A549 (cell line): ENCODE measurements around the gene ALAD. TPM values are rescaled to one million over a fixed set of nuclear protein-coding genes. Genes with fewer than 3 reads are reported as not detected.

Experiments
- ATAC-seq, 2 experiments: fragments of 200-7000 bp in 1 of 2; fragments of >200 bp in 1 of 2; cut with Nextera tagmentation in 1 of 2; cut with Tn5 transposase in 1 of 2; 3 replicates each; pipeline versions ENCODE4 v1.8.0 to v1.9.1; 2018 to 2020; ENCODE audit warnings: mild to moderate bottlenecking in 1 of 2, moderate library complexity in 1 of 2
- CTCF ChIA-PET: fragments of 300-600 bp; sonication (Branson Sonifier 250); formaldehyde crosslinking; extraction: SDS; loops from one replicate; lab custom pipeline; 2021; ENCODE audit warnings: antibody characterized with exemption, inconsistent platforms; lab: Yijun Ruan, JAX
- POLR2A ChIA-PET: fragments of 350-600 bp; formaldehyde crosslinking; extraction: SDS; loops from one replicate; lab custom pipeline; 2021; ENCODE audit warnings: antibody characterized with exemption, inconsistent platforms; lab: Yijun Ruan, JAX
- DNase-seq, 2 experiments: peaks; one replicate each; pipeline versions ENCODE4 v3.0.0 to v3.0.0-alpha.2; 2011 to 2016; ENCODE audit warnings: low read depth in 1 of 2, low spot score in 1 of 2
- FAIRE-seq: peaks from 2 replicates; lab custom pipeline; 2011; peaks lifted over from hg19 to GRCh38; lab: Jason Lieb, UNC
- H3K27ac ChIP-seq, 2 experiments: fragments of >200 bp; sonication (Bioruptor Twin); formaldehyde crosslinking; 3 replicates each; pipeline ENCODE4 v1.5.1; 2016 to 2017
- H3K4me1 ChIP-seq: fragments of >200 bp; sonication (Bioruptor Twin); formaldehyde crosslinking; 3 replicates; pipeline ENCODE4 v1.6.1; 2016
- H3K4me2 ChIP-seq: fragments of >200 bp; sonication (Bioruptor Twin); formaldehyde crosslinking; 3 replicates; pipeline ENCODE4 v1.6.1; 2016
- H3K4me3 ChIP-seq: fragments of >200 bp; sonication (Bioruptor Twin); formaldehyde crosslinking; 3 replicates; pipeline ENCODE4 v1.5.1; 2016
- H3K9me3 ChIP-seq: fragments of >200 bp; sonication (Bioruptor Twin); formaldehyde crosslinking; 3 replicates; pipeline ENCODE4 v1.6.1; 2016
- ZC3H11A ChIP-seq: fragments of 450-650 bp; IDR thresholded peaks from 2 replicates; pipeline ENCODE4 v1.6.1; 2014; ENCODE audit warnings: antibody characterized with exemption, mild to moderate bottlenecking
- ZFP36 ChIP-seq: fragments of 450-650 bp; IDR thresholded peaks from 2 replicates; pipeline ENCODE4 v1.6.1; 2014; ENCODE audit warnings: borderline replicate concordance; ENCODE audit not compliant: partially characterized antibody
- WGBS: methylation state at CpG from one replicate; pipeline ENCODE4 v1.1.6; 2017; ENCODE audit errors: missing lambda C conversion rate; 5-methylcytosine and 5-hydroxymethylcytosine counted together
- polyA plus RNA-seq, 4 experiments: library from polyadenylated mRNA; depleted of rRNA in 3 of 4; stranded (reverse); fragments of >200 nt; fragmentation: RNase III in 1 of 4; extraction: RNeasy Plus Mini Kit Qiagen cat#74134 plus additional on column Dnase treatment in 1 of 4; gene quantifications; 2 replicates in 3 of 4; 3 replicates in 1 of 4; pipeline ENCODE4 v1.2.3, GENCODE V29; 2011 to 2017

The ALAD gene
- polyA plus RNA-seq, 2 of the 4 experiments (the other 2 are of a cell fraction), result 5.7 to 18.5 TPM

DNA sequence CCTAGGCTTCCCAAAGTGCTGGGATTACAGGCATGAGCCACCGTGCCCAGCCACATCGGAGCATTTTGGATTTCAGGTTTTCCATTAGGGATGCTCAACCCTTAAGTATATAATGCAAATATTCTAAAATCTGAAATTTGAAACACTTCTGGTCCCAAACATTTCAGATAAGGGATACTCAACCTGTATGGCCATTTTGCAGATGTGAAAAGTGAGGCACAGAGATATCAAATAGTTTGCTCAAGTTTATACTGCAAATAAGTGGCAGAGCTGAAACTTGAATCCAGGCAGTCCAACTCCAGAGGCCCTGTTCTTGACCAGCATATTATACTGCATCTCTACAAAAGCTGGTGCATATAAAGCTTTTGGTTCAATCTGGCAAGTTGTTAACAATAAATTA lies 63.4 kb downstream of the ALAD start:
- ChIA-PET POLR2A (no interaction called here), CTCF (interaction anchor here (0.9 to 1.7 kb wide), 2 partner anchors 11 to 64 kb away, joined by 4 to 5 read pairs; no protein-coding TSS in a partner anchor)
- no peak overlapping the region for H3K4me3 ChIP-seq
- ATAC-seq (no peak), FAIRE-seq (no peak), DNase-seq (no peak)
- H3K9me3 ChIP-seq, result no peaks in the 10 kb centered on the region
- 0 out of 3 replicates have a peak, but pooled peaks cover 4% of the 10 kb centered on the region for H3K4me1 ChIP-seq
- WGBS, result 100% methylated on average over 2 of the region's 2 CpGs
- H3K4me2 ChIP-seq, result no peak overlapping the region
- H3K27ac ChIP-seq, result no peak overlapping the region
- TF ChIP-seq ZFP36 (no peak), ZC3H11A (no peak)

Other genes with a start within 250 kb of the ALAD start
- gene FKBP15, start 180.0 kb downstream of the ALAD start, polyA plus RNA-seq (2011; rRNA removed), result 26.0 and 26.8 TPM in 2 replicates
- gene FKBP15, start 180.0 kb downstream of the ALAD start, polyA plus RNA-seq (2017; fragmentation: RNase III; extraction: RNeasy Plus Mini Kit Qiagen cat#74134 plus additional on column Dnase treatment), result 14.0 to 14.2 TPM (median 14.1 TPM) in 3 replicates
- 27.9 and 28.0 TPM in 2 replicates for gene SLC31A1, start 179.7 kb downstream of the ALAD start, polyA plus RNA-seq (2011; rRNA removed)
- gene SLC31A1, start 179.7 kb downstream of the ALAD start, polyA plus RNA-seq (2017; fragmentation: RNase III; extraction: RNeasy Plus Mini Kit Qiagen cat#74134 plus additional on column Dnase treatment), result 21.6 to 24.2 TPM (median 22.7 TPM) in 3 replicates
- 60.4 and 80.7 TPM in 2 replicates for gene CDC26, start 125.7 kb downstream of the ALAD start, polyA plus RNA-seq (2011; rRNA removed)
- gene CDC26, start 125.7 kb downstream of the ALAD start, polyA plus RNA-seq (2017; fragmentation: RNase III; extraction: RNeasy Plus Mini Kit Qiagen cat#74134 plus additional on column Dnase treatment), result 68.2 to 69.0 TPM (median 68.9 TPM) in 3 replicates
- gene PRPF4, start 125.6 kb downstream of the ALAD start, polyA plus RNA-seq (2011; rRNA removed), result 61.5 and 62.1 TPM in 2 replicates
- 52.2 to 58.1 TPM (median 53.4 TPM) in 3 replicates for gene PRPF4, start 125.6 kb downstream of the ALAD start, polyA plus RNA-seq (2017; fragmentation: RNase III; extraction: RNeasy Plus Mini Kit Qiagen cat#74134 plus additional on column Dnase treatment)
- gene RNF183, start 97.9 kb downstream of the ALAD start, polyA plus RNA-seq (2011; rRNA removed), result 0.13 and 0.15 TPM in 2 replicates
- not detected in 3 replicates for gene RNF183, start 97.9 kb downstream of the ALAD start, polyA plus RNA-seq (2017; fragmentation: RNase III; extraction: RNeasy Plus Mini Kit Qiagen cat#74134 plus additional on column Dnase treatment)
- 2.9 and 3.7 TPM in 2 replicates for gene WDR31, start 61.0 kb downstream of the ALAD start, polyA plus RNA-seq (2011; rRNA removed)
- gene WDR31, start 61.0 kb downstream of the ALAD start, polyA plus RNA-seq (2017; fragmentation: RNase III; extraction: RNeasy Plus Mini Kit Qiagen cat#74134 plus additional on column Dnase treatment), result 1.9 to 2.1 TPM (median 1.9 TPM) in 3 replicates
- 0.06 and 0.07 TPM in 2 replicates for gene BSPRY, start 51.7 kb downstream of the ALAD start, polyA plus RNA-seq (2011; rRNA removed)
- gene BSPRY, start 51.7 kb downstream of the ALAD start, polyA plus RNA-seq (2017; fragmentation: RNase III; extraction: RNeasy Plus Mini Kit Qiagen cat#74134 plus additional on column Dnase treatment), result 0.04 to 0.05 TPM in 2 of 3 replicates, not detected in the other
- gene HDHD3, start 24.3 kb downstream of the ALAD start, polyA plus RNA-seq (2011; rRNA removed), result 17.5 and 22.2 TPM in 2 replicates
- 17.0 to 22.6 TPM (median 21.0 TPM) in 3 replicates for gene HDHD3, start 24.3 kb downstream of the ALAD start, polyA plus RNA-seq (2017; fragmentation: RNase III; extraction: RNeasy Plus Mini Kit Qiagen cat#74134 plus additional on column Dnase treatment)
- gene POLE3, start 9.4 kb upstream of the ALAD start, polyA plus RNA-seq (2011; rRNA removed), result 129 and 143 TPM in 2 replicates
- 92.2 to 99.8 TPM (median 95.9 TPM) in 3 replicates for gene POLE3, start 9.4 kb upstream of the ALAD start, polyA plus RNA-seq (2017; fragmentation: RNase III; extraction: RNeasy Plus Mini Kit Qiagen cat#74134 plus additional on column Dnase treatment)
- gene C9orf43, start 9.5 kb upstream of the ALAD start, polyA plus RNA-seq (2011; rRNA removed), result 0.89 and 1.0 TPM in 2 replicates
- 0.50 to 1.1 TPM (median 0.85 TPM) in 3 replicates for gene C9orf43, start 9.5 kb upstream of the ALAD start, polyA plus RNA-seq (2017; fragmentation: RNase III; extraction: RNeasy Plus Mini Kit Qiagen cat#74134 plus additional on column Dnase treatment)
- gene RGS3, start 62.4 kb upstream of the ALAD start, polyA plus RNA-seq (2011; rRNA removed), result 19.6 and 21.5 TPM in 2 replicates
- gene RGS3, start 62.4 kb upstream of the ALAD start, polyA plus RNA-seq (2017; fragmentation: RNase III; extraction: RNeasy Plus Mini Kit Qiagen cat#74134 plus additional on column Dnase treatment), result 17.1 to 22.9 TPM (median 20.8 TPM) in 3 replicates